SK-N-SH (cell line): ENCODE measurements around the gene SH3D19. TPM values are rescaled to one million over a fixed set of nuclear protein-coding genes. Genes with fewer than 3 reads are reported as not detected.

Experiments
- CTCF ChIA-PET: fragments of 300-600, 350-600 bp; formaldehyde crosslinking; extraction: SDS; loops from one replicate; lab custom pipeline; 2021; lab: Yijun Ruan, JAX
- POLR2A ChIA-PET: fragments of 350-600 bp; sonication (Branson Sonifier 250); formaldehyde crosslinking; extraction: SDS; loops from one replicate; lab custom pipeline; 2020; ENCODE audit warnings: antibody characterized with exemption, inconsistent platforms; lab: Yijun Ruan, JAX
- DNase-seq: peaks from one replicate; pipeline ENCODE4 v3.0.0; 2012
- H2AFZ ChIP-seq: fragments of 200-600 bp; sonication (generic); 2 replicates; pipeline ENCODE4 v1.8.1; 2016; ENCODE audit warnings: antibody characterized with exemption, mild to moderate bottlenecking, low read depth
- H3F3A ChIP-seq: fragments of 200-600 bp; sonication (generic); replicated peaks from 2 replicates; pipeline ENCODE3; 2016; ENCODE audit warnings: antibody characterized with exemption, mild to moderate bottlenecking; ENCODE audit not compliant: insufficient read depth
- H3K27ac ChIP-seq, 2 experiments: fragments of 200-500 bp in 1 of 2; fragments of 200-600 bp in 1 of 2; sonication (Bioruptor generic) in 1 of 2; sonication (generic), shearing (Covaris generic) in 1 of 2; 2 replicates each; pipeline versions ENCODE4 v1.5.1 to v1.6.1; 2014 to 2016; ENCODE audit warnings: low read depth in 2 of 2, inconsistent platforms in 1 of 2, low read length in 1 of 2, mild to moderate bottlenecking in 1 of 2, mixed read lengths in 1 of 2
- H3K27me3 ChIP-seq: fragments of 200-600 bp; sonication (generic), shearing (Covaris generic); 2 replicates; pipeline ENCODE4 v1.6.1; 2016; ENCODE audit warnings: mixed run types; ENCODE audit not compliant: insufficient read depth
- H3K36me3 ChIP-seq, 2 experiments: fragments of 200-500 bp in 1 of 2; fragments of 200-600 bp in 1 of 2; sonication (Bioruptor generic) in 1 of 2; sonication (generic) in 1 of 2; replicated peaks in 1 of 2; 2 replicates each; pipeline versions ENCODE3 to v1.5.1; 2014 to 2016; ENCODE audit warnings: low read length in 1 of 2, mild to moderate bottlenecking in 1 of 2; ENCODE audit not compliant: insufficient read depth in 2 of 2, control insufficient read depth in 1 of 2
- H3K4me1 ChIP-seq, 2 experiments: fragments of 200-500 bp in 1 of 2; fragments of 200-600 bp in 1 of 2; sonication (Bioruptor generic) in 1 of 2; sonication (generic), shearing (Covaris generic) in 1 of 2; 2 replicates each; pipeline versions ENCODE4 v1.5.1 to v1.6.1; 2014 to 2016; ENCODE audit warnings: low read depth in 1 of 2, low read length in 1 of 2, mixed run types in 1 of 2; ENCODE audit not compliant: insufficient read depth in 2 of 2, control insufficient read depth in 1 of 2
- H3K4me2 ChIP-seq: fragments of 200-600 bp; sonication (generic), shearing (Covaris generic); 2 replicates; pipeline ENCODE4 v1.6.1; 2017; ENCODE audit warnings: mixed run types
- H3K4me3 ChIP-seq, 2 experiments: fragments of 200-500 bp in 1 of 2; fragments of 200-600 bp in 1 of 2; sonication (Bioruptor generic) in 1 of 2; sonication (generic), shearing (Covaris generic) in 1 of 2; 2 replicates each; pipeline versions ENCODE4 v1.5.1 to v1.8.1; 2014 to 2016; ENCODE audit warnings: low read depth in 2 of 2, inconsistent platforms in 1 of 2, low read length in 1 of 2, mild to moderate bottlenecking in 1 of 2, mixed read lengths in 1 of 2, moderate library complexity in 1 of 2
- H3K79me2 ChIP-seq: fragments of 200-600 bp; sonication (generic); 2 replicates; pipeline ENCODE4 v1.8.1; 2017; ENCODE audit warnings: mild to moderate bottlenecking; ENCODE audit not compliant: insufficient read depth
- H3K9ac ChIP-seq: fragments of 200-600 bp; sonication (generic); 2 replicates; pipeline ENCODE4 v1.6.1; 2017; ENCODE audit warnings: mixed run types
- H3K9me2 ChIP-seq: fragments of 200-600 bp; sonication (generic); 2 replicates; pipeline ENCODE4 v1.6.1; 2017; ENCODE audit warnings: mixed run types
- H3K9me3 ChIP-seq: fragments of 200-600 bp; sonication (generic); 2 replicates; pipeline ENCODE4 v1.6.1; 2017; ENCODE audit warnings: mixed run types, mild to moderate bottlenecking, moderate library complexity
- H4K20me1 ChIP-seq: fragments of 200-600 bp; sonication (generic); 2 replicates; pipeline ENCODE4 v1.6.1; 2017; ENCODE audit warnings: mild to moderate bottlenecking, mixed run types; ENCODE audit not compliant: insufficient read depth
- CHD2 ChIP-seq: fragments of 150-350 bp; IDR thresholded peaks from 2 replicates; pipeline ENCODE4 v1.6.1; 2018; ENCODE audit warnings: low read length; ENCODE audit not compliant: partially characterized antibody
- CTCF ChIP-seq: fragments of 200-600 bp; sonication (generic); IDR thresholded peaks from 2 replicates; pipeline ENCODE4 v1.6.1; 2017; ENCODE audit warnings: antibody characterized with exemption, mild to moderate bottlenecking, moderate library complexity
- ELF1 ChIP-seq: IDR thresholded peaks from 2 replicates; pipeline ENCODE4 v1.4.0; 2012
- EZH2phosphoT487 ChIP-seq: fragments of 200-600 bp; sonication (generic); IDR thresholded peaks from 2 replicates; pipeline ENCODE4 v1.6.1; 2017; ENCODE audit warnings: low read depth, mixed run types, mild to moderate bottlenecking, antibody characterized with exemption, moderate library complexity, borderline replicate concordance
- FOSL2 ChIP-seq: IDR thresholded peaks from 2 replicates; pipeline ENCODE4 v1.4.0; 2012; ENCODE audit warnings: low read depth, mild to moderate bottlenecking, moderate library complexity, borderline replicate concordance
- GABPA ChIP-seq: IDR thresholded peaks from 2 replicates; pipeline ENCODE4 v1.4.0; 2012; ENCODE audit warnings: low read depth, mild to moderate bottlenecking
- GATA2 ChIP-seq: sonication (generic); formaldehyde crosslinking; IDR thresholded peaks from 2 replicates; pipeline ENCODE4 v1.5.0; 2020; ENCODE audit warnings: mild to moderate bottlenecking, missing genetic modification reagents
- IRF3 ChIP-seq: fragments of 150-350 bp; IDR thresholded peaks from 2 replicates; pipeline ENCODE4 v1.6.1; 2016; ENCODE audit warnings: mild to moderate bottlenecking, low read depth, low read length
- JUND ChIP-seq: IDR thresholded peaks from 2 replicates; pipeline ENCODE4 v1.4.0; 2012
- MAX ChIP-seq: IDR thresholded peaks from 2 replicates; pipeline ENCODE4 v1.4.0; 2012; ENCODE audit warnings: low read depth
- MEF2A ChIP-seq: IDR thresholded peaks from 2 replicates; pipeline ENCODE4 v1.4.0; 2012; ENCODE audit warnings: low read depth, borderline replicate concordance
- PBX3 ChIP-seq: IDR thresholded peaks from 2 replicates; pipeline ENCODE4; 2012
- POLR2AphosphoS5 ChIP-seq: IDR thresholded peaks from 2 replicates; pipeline ENCODE4 v1.6.1; 2012; ENCODE audit warnings: low read depth, low read length
- RAD21 ChIP-seq: IDR thresholded peaks from 2 replicates; pipeline ENCODE4 v1.6.1; 2012; ENCODE audit warnings: mild to moderate bottlenecking, low read length
- REST ChIP-seq: IDR thresholded peaks from 2 replicates; pipeline ENCODE4 v1.6.1; 2012; ENCODE audit warnings: mild to moderate bottlenecking, low read depth, low read length, moderate library complexity
- RFX5 ChIP-seq: IDR thresholded peaks from 2 replicates; pipeline ENCODE4 v1.6.1; 2012; ENCODE audit warnings: mild to moderate bottlenecking, improper control_type of control experiment, low read length
- SIN3A ChIP-seq: IDR thresholded peaks from 2 replicates; pipeline ENCODE4 v1.6.1; 2012; ENCODE audit warnings: low read depth, mild to moderate bottlenecking, low read length, moderate library complexity, borderline replicate concordance
- TEAD4 ChIP-seq: IDR thresholded peaks from 2 replicates; pipeline ENCODE4 v1.4.0; 2012; ENCODE audit warnings: mild to moderate bottlenecking, borderline replicate concordance; ENCODE audit not compliant: insufficient read depth
- USF1 ChIP-seq: IDR thresholded peaks from 2 replicates; pipeline ENCODE4 v1.4.0; 2012; ENCODE audit warnings: low read depth, borderline replicate concordance
- USF2 ChIP-seq: fragments of 150-350 bp; IDR thresholded peaks from 2 replicates; pipeline ENCODE4 v1.6.1; 2017; ENCODE audit warnings: antibody characterized with exemption, low read length, low read depth, borderline replicate concordance
- WGBS: methylation state at CpG from one replicate; pipeline ENCODE4 v1.1.6; 2017; ENCODE audit warnings: low lambda C conversion rate; 5-methylcytosine and 5-hydroxymethylcytosine counted together
- polyA plus RNA-seq, 3 experiments: library from polyadenylated mRNA; depleted of rRNA; stranded (reverse); fragments of >200 nt; gene quantifications; 2 replicates each; pipeline ENCODE4 v1.2.3, GENCODE V29; 2012

SH3D19 gene
- polyA plus RNA-seq, 1 of the 3 experiments (the other 2 are of a cell fraction) = 7.1 TPM

GRCh38 chr4:151207868-151208267 is 117.5 kb downstream of the SH3D19 start:
- no peak overlapping the region for H3K9ac ChIP-seq
- ChIA-PET CTCF (interaction anchor here (0.8 kb wide), 1 partner anchor 29 kb away, joined by 3 read pairs; no protein-coding TSS in a partner anchor), POLR2A (no interaction called here)
- no peaks in the 10 kb centered on the region for H3K9me2 ChIP-seq
- H3K4me1 ChIP-seq = peaks cover 0 to 6% of the 10 kb centered on the region in 2 experiments; a peak in 2 of 4 replicates
- no peak for DNase-seq
- peaks cover 10% of the 10 kb centered on the region for H3F3A ChIP-seq
- H3K4me3 ChIP-seq = no peak overlapping the region
- H3K27me3 ChIP-seq = no peaks in the 10 kb centered on the region
- no peaks in the 10 kb centered on the region; the same call in 1 of the 2 replicates for H3K79me2 ChIP-seq
- no peak overlapping the region for H3K4me2 ChIP-seq
- H3K27ac ChIP-seq = no peak overlapping the region
- H4K20me1 ChIP-seq = no peaks in the 10 kb centered on the region
- H3K9me3 ChIP-seq = no peaks in the 10 kb centered on the region
- peaks cover 0 to 6% of the 10 kb centered on the region in 2 experiments for H3K36me3 ChIP-seq
- 95% methylated on average over 1 of the region's 1 CpG for WGBS
- no peak for TF ChIP-seq TEAD4
- no peak for TF ChIP-seq MAX
- no peak for TF ChIP-seq USF2
- no peak for TF ChIP-seq PBX3
- no peak for TF ChIP-seq CHD2
- no peak for TF ChIP-seq EZH2phosphoT487
- no peak for TF ChIP-seq USF1
- TF ChIP-seq JUND = no peak
- TF ChIP-seq SIN3A = no peak
- no peak for TF ChIP-seq RAD21
- TF ChIP-seq GABPA = no peak
- no peak for TF ChIP-seq CTCF
- no peak for TF ChIP-seq ELF1
- no peak for TF ChIP-seq RFX5
- no peak for TF ChIP-seq REST
- no peak for TF ChIP-seq MEF2A
- TF ChIP-seq POLR2AphosphoS5 = no peak
- no peak for TF ChIP-seq FOSL2
- TF ChIP-seq GATA2 (CRISPR knock-in tag) = no peak
- no peak for TF ChIP-seq IRF3
- TF ChIP-seq, all 33 proteins: peak for 0
- no peak overlapping the region for H2AFZ ChIP-seq
